Pancreas (tissue), 10 donors: ENCODE measurements around the gene NOTCH3. TPM values are rescaled to one million over a fixed set of nuclear protein-coding genes. Genes with fewer than 3 reads are reported as not detected.
A peak's percentile ranks its signal among the peaks of the same experiment; 100 is the strongest.

Experiments used
- ATAC-seq, 4 donors: fragments of 200-7000 bp; cut with Tn5 transposase; one replicate each; pipeline versions ENCODE4 v1.8.0 to v1.9.1; 2020; ENCODE audit warnings: mild to moderate bottlenecking in 4 of 4, moderate library complexity in 4 of 4
- DNase-seq, 6 donors: peaks; one replicate each; pipeline ENCODE4 v3.0.0-alpha.2; 2020
- FAIRE-seq: peaks from 2 replicates; lab custom pipeline; 2012; peaks lifted over from hg19 to GRCh38; lab: Jason Lieb, UNC
- H3K27ac ChIP-seq, 4 donors: fragments of 200-600 bp; sonication (generic); 1 replicate in 3 of 4; 2 replicates in 1 of 4; pipeline versions ENCODE4 v1.5.0 to v1.8.0; 2020
- H3K27me3 ChIP-seq, 4 donors: fragments of 200-600 bp; one replicate each; pipeline ENCODE4 v1.8.0; 2021
- H3K36me3 ChIP-seq, 3 donors: fragments of 200-600 bp; sonication (generic) in 1 of 3; one replicate each; pipeline versions ENCODE4 v1.5.0 to v1.8.0; 2020 to 2021
- H3K4me1 ChIP-seq, 3 donors: fragments of 200-600 bp; one replicate each; pipeline ENCODE4 v1.8.0; 2021
- H3K4me3 ChIP-seq, 4 donors: fragments of 200-600 bp; sonication (generic) in 2 of 4; one replicate each; pipeline versions ENCODE4 v1.5.0 to v1.8.0; 2020 to 2021
- H3K9me3 ChIP-seq, 4 donors: fragments of 200-600 bp; one replicate each; pipeline ENCODE4 v1.8.0; 2021
- WGBS, 2 donors: extraction: QIAGEN DNeasy Blood & Tissue Kit; methylation state at CpG; one replicate each; pipeline ENCODE4 v1.1.7; 2013; 5-methylcytosine and 5-hydroxymethylcytosine counted together
- intact Hi-C, 3 donors: fragments of 100-400 bp; cut with DNase I; formaldehyde crosslinking; loops; one replicate each; pipeline versions ENCODE4 v1.11.1 to v1.14.2; 2022
- polyA plus RNA-seq, 2 donors: library from polyadenylated mRNA; stranded (reverse); fragments of 200-250 nt; gene quantifications; one replicate each; pipeline ENCODE4 v1.2.3, GENCODE V29; 2013
- total RNA-seq, 6 donors: library from RNA; stranded (reverse); fragmentation: NEBNext Ultra II Directional in 4 of 6; extraction: Animal tissue kit (Norgen Biotek cat#: 25700) in 4 of 6; gene quantifications; one replicate each; pipeline versions ENCODE4 v1.2.1 to v1.2.4, GENCODE V29; 2021 to 2023
- TF ChIP-seq, protein P1 (sequence below), 4 donors: fragments of 200-600 bp; sonication (generic) in 3 of 4; IDR thresholded peaks; one replicate each; pipeline versions ENCODE4 v1.5.0 to v1.8.0; 2021; ENCODE audit warnings: antibody characterized with exemption in 4 of 4
- donor health status: healthy with polysubstance abuse.
- donor health status: DM: no; HTN: no; CAD: no; lungs with moderate emphysema.
- donor health status: DM: no; HTN: no; CAD: no.
- donor health status: control.
- donor health status: control.
- donor health status: Bipolar disorder and iron deficiency.
- donor health status: DM: yes; HTN: yes; CAD: no.
- donor health status: DM: no; HTN: no; CAD: no.
- donor health status: DM: no; HTN: no; CAD: no.
- donor health status: DM: yes; HTN: yes; CAD: no.

NOTCH3 gene
- total and polyA plus RNA-seq, 8 donors: 7.3 to 29.4 (median 11.6) TPM

DNA sequence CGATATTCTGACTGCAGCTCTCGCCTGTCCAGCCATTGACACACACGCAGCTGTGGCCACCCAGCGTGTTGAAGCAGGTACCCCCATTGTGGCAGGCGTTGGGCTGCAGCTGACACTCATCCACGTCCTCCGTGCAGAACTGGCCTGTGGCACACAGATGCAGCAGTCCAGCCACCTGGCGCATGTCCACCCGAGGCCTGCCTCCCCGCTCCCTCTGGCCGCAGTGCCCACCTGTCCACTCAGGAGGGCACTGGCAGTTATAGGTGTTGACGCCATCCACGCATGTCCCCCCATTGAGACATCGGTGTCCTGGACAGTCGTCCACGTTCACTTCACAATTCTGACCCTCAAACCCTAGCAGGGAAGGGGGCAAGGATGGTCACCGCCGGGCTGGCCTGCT, 9.3 kb downstream of the NOTCH3 start:
- peaks cover 0 to 6% (median 0%) of the 10 kb centered on the region in 3 donors for H3K36me3 ChIP-seq
- no peak overlapping the region for H3K4me3 ChIP-seq
- no peaks in the 10 kb centered on the region for H3K9me3 ChIP-seq
- ATAC-seq: no peak
- TF ChIP-seq, protein P1, sequence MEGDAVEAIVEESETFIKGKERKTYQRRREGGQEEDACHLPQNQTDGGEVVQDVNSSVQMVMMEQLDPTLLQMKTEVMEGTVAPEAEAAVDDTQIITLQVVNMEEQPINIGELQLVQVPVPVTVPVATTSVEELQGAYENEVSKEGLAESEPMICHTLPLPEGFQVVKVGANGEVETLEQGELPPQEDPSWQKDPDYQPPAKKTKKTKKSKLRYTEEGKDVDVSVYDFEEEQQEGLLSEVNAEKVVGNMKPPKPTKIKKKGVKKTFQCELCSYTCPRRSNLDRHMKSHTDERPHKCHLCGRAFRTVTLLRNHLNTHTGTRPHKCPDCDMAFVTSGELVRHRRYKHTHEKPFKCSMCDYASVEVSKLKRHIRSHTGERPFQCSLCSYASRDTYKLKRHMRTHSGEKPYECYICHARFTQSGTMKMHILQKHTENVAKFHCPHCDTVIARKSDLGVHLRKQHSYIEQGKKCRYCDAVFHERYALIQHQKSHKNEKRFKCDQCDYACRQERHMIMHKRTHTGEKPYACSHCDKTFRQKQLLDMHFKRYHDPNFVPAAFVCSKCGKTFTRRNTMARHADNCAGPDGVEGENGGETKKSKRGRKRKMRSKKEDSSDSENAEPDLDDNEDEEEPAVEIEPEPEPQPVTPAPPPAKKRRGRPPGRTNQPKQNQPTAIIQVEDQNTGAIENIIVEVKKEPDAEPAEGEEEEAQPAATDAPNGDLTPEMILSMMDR (IDR thresholded peaks at IDR 0.05): no peak
- no peak for FAIRE-seq
- intact Hi-C loops: no loop called here
- no peaks in the 10 kb centered on the region for H3K27me3 ChIP-seq
- 87 to 89% methylated on average over 18 of the region's 18 CpGs for WGBS, 2 donors
- no peaks in the 10 kb centered on the region for H3K4me1 ChIP-seq
- no peak for DNase-seq
- H3K27ac ChIP-seq: no peak overlapping the region

DNA sequence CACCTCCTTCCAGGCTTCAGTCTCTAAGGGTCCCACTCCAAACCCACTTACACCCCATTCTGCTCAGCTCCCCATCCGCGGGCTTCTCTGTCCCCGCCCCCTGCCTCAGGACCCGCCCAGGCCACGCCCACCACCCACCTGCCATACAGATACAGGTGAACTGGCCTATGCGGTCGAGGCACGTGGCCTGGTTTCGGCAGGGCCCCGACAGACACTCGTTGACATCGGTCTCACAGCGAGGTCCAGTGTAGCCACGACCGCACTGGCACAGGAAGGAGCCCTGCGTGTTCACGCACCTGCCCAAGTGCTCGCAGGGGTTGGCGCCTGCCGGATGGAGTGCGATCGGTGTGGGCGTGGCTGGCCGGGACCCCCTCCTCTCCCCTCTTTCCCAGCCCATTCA, 11.9 kb downstream of the NOTCH3 start:
- Histone ChIP-seq H3K9me3 (no peaks in the 10 kb centered on the region), H3K36me3 (peaks cover 0 to 6% (median 0%) of the 10 kb centered on the region in 3 donors), H3K27ac (no peak overlapping the region), H3K4me1 (no peaks in the 10 kb centered on the region), H3K27me3 (no peaks in the 10 kb centered on the region), H3K4me3 (no peak overlapping the region)
- FAIRE-seq (no peak), ATAC-seq (no peak), DNase-seq (peak in 1 of 6 donors; percentile 56)
- WGBS, 2 donors: 85% methylated on average over 24 of the region's 24 CpGs
- TF ChIP-seq, protein P1 (IDR thresholded peaks at IDR 0.05): no peak
- intact Hi-C loops: no loop called here

DNA sequence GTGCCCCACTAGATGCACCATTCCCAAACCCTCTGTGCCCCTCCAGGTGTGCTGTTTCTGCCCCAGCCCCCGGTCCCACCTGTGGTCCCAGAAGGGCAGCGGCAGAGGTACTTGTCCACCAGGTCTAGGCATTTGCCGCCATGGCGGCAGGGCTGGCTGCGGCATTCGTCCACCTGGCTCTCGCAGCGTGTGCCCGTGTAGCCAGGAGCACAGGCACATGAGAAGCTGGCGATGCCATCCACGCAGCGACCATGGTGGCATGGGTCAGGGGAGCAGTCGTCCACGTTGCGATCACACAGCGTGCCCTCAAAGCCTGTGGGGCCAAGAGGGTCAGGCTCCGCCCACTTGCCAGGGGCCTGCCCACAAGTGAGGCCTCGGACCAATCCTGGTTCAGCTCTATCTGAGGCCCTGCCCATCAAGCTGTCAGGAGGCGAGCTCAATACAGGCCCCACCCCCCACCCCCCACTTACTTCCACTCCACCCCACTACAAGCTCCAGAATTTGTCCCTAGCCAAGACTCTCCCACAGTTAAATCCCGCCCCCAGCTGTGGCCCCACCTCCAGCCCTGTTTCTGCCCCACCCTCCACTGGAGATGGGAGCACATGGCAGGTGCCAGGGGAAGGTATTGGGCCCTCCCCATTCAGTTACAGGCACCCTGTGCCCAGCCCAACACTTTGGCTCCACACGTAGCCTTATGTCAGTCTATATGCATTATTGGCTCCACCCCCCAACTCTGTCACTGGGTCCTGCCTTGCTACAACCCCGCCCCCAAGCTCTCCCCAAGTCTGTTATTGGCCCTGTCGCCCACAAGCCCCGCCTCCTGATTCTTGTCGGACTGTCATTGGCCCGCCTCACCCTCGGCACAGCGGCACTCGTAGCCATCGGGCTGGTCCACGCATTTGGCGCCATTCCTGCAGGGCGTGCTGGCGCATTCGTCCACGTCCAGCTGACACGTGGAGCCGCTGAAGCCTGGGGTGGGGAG, 13.5 kb downstream of the NOTCH3 start:
- Histone ChIP-seq H3K4me1 (no peaks in the 10 kb centered on the region), H3K4me3 (no peak overlapping the region), H3K36me3 (peaks cover 0 to 6% (median 0%) of the 10 kb centered on the region in 3 donors), H3K27me3 (no peaks in the 10 kb centered on the region), H3K9me3 (no peaks in the 10 kb centered on the region), H3K27ac (no peak overlapping the region)
- ATAC-seq: no peak
- intact Hi-C loops: no loop called here
- FAIRE-seq: no peak
- peak in 1 of 6 donors; percentile 73 for DNase-seq
- TF ChIP-seq, protein P1 (IDR thresholded peaks at IDR 0.05): no peak
- 91 to 95% methylated on average over 37 to 38 of the region's 38 CpGs for WGBS, 2 donors

DNA sequence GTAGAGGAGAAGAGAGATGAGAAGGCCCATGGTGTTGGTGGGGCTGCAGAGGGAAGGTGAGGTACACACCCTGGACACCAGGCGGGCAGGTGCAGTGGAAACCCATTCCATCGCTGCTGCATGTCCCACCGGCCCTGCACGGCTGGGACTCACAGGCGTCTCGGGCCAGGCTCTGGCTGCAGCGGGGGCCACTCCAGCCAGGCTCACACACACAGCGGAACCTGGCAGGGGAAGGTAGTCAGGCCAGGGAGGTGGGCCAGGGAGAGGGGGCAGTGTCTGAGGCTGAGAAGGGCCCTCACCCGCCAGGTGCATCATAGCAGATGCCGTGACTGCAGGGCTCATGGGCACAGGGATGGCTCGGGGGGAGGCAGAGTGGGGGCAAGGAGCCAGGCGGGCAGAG, 15.6 kb downstream of the NOTCH3 start:
- no peaks in the 10 kb centered on the region for H3K4me1 ChIP-seq
- no peak for DNase-seq
- intact Hi-C loops: no loop called here
- no peak overlapping the region for H3K27ac ChIP-seq
- H3K9me3 ChIP-seq: no peaks in the 10 kb centered on the region
- FAIRE-seq: no peak
- no peaks in the 10 kb centered on the region for H3K27me3 ChIP-seq
- ATAC-seq: no peak
- H3K4me3 ChIP-seq: no peak overlapping the region
- TF ChIP-seq, protein P1 (IDR thresholded peaks at IDR 0.05): no peak
- WGBS, 2 donors: 79 to 80% methylated on average over 12 of the region's 12 CpGs
- no peaks in the 10 kb centered on the region for H3K36me3 ChIP-seq

DNA sequence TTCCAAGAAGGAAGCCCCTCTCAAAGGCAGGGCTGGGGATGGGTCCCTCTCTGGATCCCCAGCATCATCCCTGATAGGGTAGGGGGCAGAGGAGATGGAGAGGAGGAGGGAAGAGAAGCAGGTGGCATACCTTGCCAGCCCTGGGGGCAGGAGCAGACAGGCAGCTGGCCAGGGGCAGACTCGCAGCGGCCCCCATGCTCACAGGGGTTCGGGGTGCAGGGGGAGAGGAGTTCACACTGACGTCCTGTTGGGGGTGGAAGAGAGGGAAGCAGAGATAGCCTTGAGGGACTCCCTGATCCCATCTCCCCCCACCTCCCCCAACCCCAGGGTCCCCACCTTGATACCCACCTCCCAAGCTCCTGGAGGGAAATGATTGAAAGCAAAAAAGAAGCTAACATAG, 16.0 kb downstream of the NOTCH3 start:
- no peak for DNase-seq
- no peak for ATAC-seq
- Histone ChIP-seq H3K36me3 (no peaks in the 10 kb centered on the region), H3K27me3 (no peaks in the 10 kb centered on the region), H3K4me1 (no peaks in the 10 kb centered on the region), H3K27ac (no peak overlapping the region), H3K9me3 (no peaks in the 10 kb centered on the region), H3K4me3 (no peak overlapping the region)
- TF ChIP-seq, protein P1 (IDR thresholded peaks at IDR 0.05): no peak
- intact Hi-C loops: no loop called here
- 72 to 84% methylated on average over 4 of the region's 4 CpGs for WGBS, 2 donors
- FAIRE-seq: no peak
